ENCODE measurements around the gene NCAN. TPM values are rescaled to one million over a fixed set of nuclear protein-coding genes. Genes with fewer than 3 reads are reported as not detected.

Gene NCAN
- total RNA-seq, 4 donors from 2014 or later: not detected

- TF ChIP-seq CTCF (IDR thresholded peaks at IDR 0.05; ENCODE audit: low read depth): no peak
Observed at GRCh38 chr19:19170873-19171672, 40.7 kb upstream of the NCAN start.

GRCh38 chr19:19171821-19172532 lies 39.8 kb upstream of the NCAN start:
- TF ChIP-seq CTCF (IDR thresholded peaks at IDR 0.05; ENCODE audit: low read depth): no peak

GRCh38 chr19:19176950-19177349 lies 34.8 kb upstream of the NCAN start:
- no peak for TF ChIP-seq CTCF (IDR thresholded peaks at IDR 0.05; ENCODE audit: low read depth)

GRCh38 chr19:19179548-19180441 lies 32.0 kb upstream of the NCAN start:
- TF ChIP-seq CTCF (IDR thresholded peaks at IDR 0.05; ENCODE audit: low read depth): no peak

- no peak for TF ChIP-seq CTCF (IDR thresholded peaks at IDR 0.05; ENCODE audit: low read depth)
Observed at GRCh38 chr19:19181488-19181998, 30.2 kb upstream of the NCAN start.

GRCh38 chr19:19185853-19186740 lies 25.7 kb upstream of the NCAN start:
- TF ChIP-seq CTCF (IDR thresholded peaks at IDR 0.05; ENCODE audit: low read depth): no peak
